SK-MEL-5 (cell line): Measurements from ENCODE around the gene ABCC1. TPM values are rescaled to one million over a fixed set of nuclear protein-coding genes. Genes with fewer than 3 reads are reported as not detected.
"Not testable (repeated sequence)": the region's sequence is repeated elsewhere in the genome, so short reads cannot be mapped to it uniquely, and the experiment has no call there.

Source experiments
- DNase-seq: peaks from one replicate; pipeline ENCODE4 v3.0.0-alpha.2; 2016; ENCODE audit warnings: low read depth, low spot score
- in situ Hi-C: cut with HindIII; loops from 2 replicates; pipeline ENCODE4 v1.10.0; 2016; ENCODE audit warnings: low sequenced_read_pairs, high pct_unique_total_duplicates, low pct_unique_long_range_greater_than_20kb
- total RNA-seq: library from RNA; depleted of rRNA; stranded (reverse); fragments of >200 nt; shearing (Covaris generic); gene quantifications from 2 replicates; pipeline ENCODE4 v1.2.3, GENCODE V29; 2014

ABCC1 gene
- total RNA-seq, 1 experiment from 2014 or later: 7.2 TPM

- in situ Hi-C loops: no loop called here
- DNase-seq: no peak
Measured at GRCh38 chr16:15934991-15935390, 14.4 kb upstream of the ABCC1 start.

- in situ Hi-C loops, DNase-seq: not testable (repeated sequence)
Measured at GRCh38 chr16:15936809-15937208, 12.6 kb upstream of the ABCC1 start.

GRCh38 chr16:15942931-15943690 lies 6.3 kb upstream of the ABCC1 start:
- in situ Hi-C loops: no loop called here
- no peak for DNase-seq

GRCh38 chr16:15946257-15947044 lies 3.0 kb upstream of the ABCC1 start:
- no peak for DNase-seq
- in situ Hi-C loops: no loop called here

GRCh38 chr16:15947983-15948509 lies 1.4 kb upstream of the ABCC1 start:
- in situ Hi-C loops: no loop called here
- no peak for DNase-seq

- no peak for DNase-seq
- in situ Hi-C loops: no loop called here
Measured at GRCh38 chr16:15948532-15949209, 745 bp upstream of the ABCC1 start.

- peak; percentile 23 for DNase-seq
- in situ Hi-C loops: no loop called here
Measured at GRCh38 chr16:15950161-15950854, 892 bp downstream of the ABCC1 start.

- no peak for DNase-seq
- in situ Hi-C loops: no loop called here
Measured at GRCh38 chr16:15950869-15951268, 1.5 kb downstream of the ABCC1 start.

GRCh38 chr16:15951852-15952251 lies 2.4 kb downstream of the ABCC1 start:
- in situ Hi-C loops: no loop called here
- no peak for DNase-seq

- no peak for DNase-seq
- in situ Hi-C loops: no loop called here
Measured at GRCh38 chr16:15952265-15952711, 2.9 kb downstream of the ABCC1 start.

GRCh38 chr16:15953477-15953876 lies 4.1 kb downstream of the ABCC1 start:
- in situ Hi-C loops: no loop called here
- no peak for DNase-seq

GRCh38 chr16:15953929-15954813 lies 4.8 kb downstream of the ABCC1 start:
- no peak for DNase-seq
- in situ Hi-C loops: no loop called here

- in situ Hi-C loops: no loop called here
- DNase-seq: no peak
Measured at GRCh38 chr16:15954814-15955151, 5.4 kb downstream of the ABCC1 start.

- DNase-seq: no peak
Measured at GRCh38 chr16:15955425-15955824, 6.0 kb downstream of the ABCC1 start.

GRCh38 chr16:15956106-15956505 lies 6.7 kb downstream of the ABCC1 start:
- in situ Hi-C loops, DNase-seq: not testable (repeated sequence)

More at GRCh38 chr16:15955425-15955824, 6.0 kb downstream of the ABCC1 start:
- in situ Hi-C loops: no loop called here

GRCh38 chr16:15958703-15959348 lies 9.4 kb downstream of the ABCC1 start:
- in situ Hi-C loops: no loop called here
- no peak for DNase-seq
